GM12878 (cell line): ENCODE measurements around the gene BTG1. TPM values are rescaled to one million over a fixed set of nuclear protein-coding genes. Genes with fewer than 3 reads are reported as not detected.

Experiments used
- ATAC-seq: fragments of 200-7000 bp; cut with Tn5 transposase; 3 replicates; pipeline ENCODE4 v1.9.1; 2020; ENCODE audit warnings: mild to moderate bottlenecking, moderate library complexity
- BruUV-seq: library from RNA; stranded (reverse); fragments of 400-500 nt; replicated peaks from 2 replicates; lab custom pipeline; 2021; lab: Mats Ljungman, UMichigan
- CTCF ChIA-PET: fragments of 300-600 bp; sonication (Branson Sonifier 250); formaldehyde crosslinking; extraction: SDS; loops from one replicate; lab custom pipeline; 2021; ENCODE audit warnings: inconsistent platforms; lab: Yijun Ruan, JAX
- POLR2A ChIA-PET: fragments of 350-600 bp; formaldehyde crosslinking; extraction: SDS; loops from one replicate; lab custom pipeline; 2021; ENCODE audit warnings: inconsistent platforms; lab: Charles Lee
- RAD21 ChIA-PET: fragments of 300-600 bp; sonication (Branson Sonifier 250); formaldehyde crosslinking; loops from one replicate; lab custom pipeline; 2023; ENCODE audit warnings: antibody characterized with exemption; ENCODE audit not compliant: unreplicated experiment; lab: Charles Lee
- SMC1A ChIA-PET: fragments of 300-600 bp; sonication (Branson Sonifier 250); formaldehyde crosslinking; loops from one replicate; lab custom pipeline; 2023; ENCODE audit not compliant: unreplicated experiment, uncharacterized antibody; lab: Charles Lee
- DNase-seq: peaks from one replicate; pipeline ENCODE4 v3.0.0-alpha.2; 2011; ENCODE audit warnings: low read depth, low spot score
- FAIRE-seq: peaks from 3 replicates; lab custom pipeline; 2011; peaks lifted over from hg19 to GRCh38; lab: Jason Lieb, UNC
- H2AFZ ChIP-seq: 2 replicates; pipeline ENCODE4 v1.6.0; 2011; ENCODE audit warnings: low read depth, low read length, control low read depth; ENCODE audit not compliant: control insufficient read depth
- H3K27ac ChIP-seq: 2 replicates; pipeline ENCODE4 v1.5.1; 2011; ENCODE audit warnings: control low read depth; ENCODE audit not compliant: control insufficient read depth, insufficient read depth
- H3K27me3 ChIP-seq, 2 experiments: replicated peaks in 1 of 2; 2 replicates each; pipeline versions ENCODE4 v1.6.0 to v1.6.1; 2011; ENCODE audit warnings: low read length in 1 of 2; ENCODE audit not compliant: control insufficient read depth in 2 of 2, insufficient read depth in 2 of 2
- H3K36me3 ChIP-seq, 2 experiments: 2 replicates each; pipeline ENCODE4 v1.5.1; 2011; ENCODE audit warnings: low read length in 1 of 2; ENCODE audit not compliant: control insufficient read depth in 2 of 2, insufficient read depth in 2 of 2
- H3K4me1 ChIP-seq: 2 replicates; pipeline ENCODE4 v1.6.1; 2011; ENCODE audit warnings: mild to moderate bottlenecking, low read length, moderate library complexity, mixed read lengths; ENCODE audit not compliant: control insufficient read depth, insufficient read depth
- H3K4me2 ChIP-seq: 2 replicates; pipeline ENCODE4 v1.6.0; 2011; ENCODE audit warnings: control low read depth; ENCODE audit not compliant: control insufficient read depth, insufficient read depth
- H3K4me3 ChIP-seq: fragments of 200-600 bp; sonication (generic); 2 replicates; pipeline ENCODE4 v1.5.1; 2016
- H3K79me2 ChIP-seq: 2 replicates; pipeline ENCODE4 v1.6.0; 2011; ENCODE audit warnings: low read length; ENCODE audit not compliant: control insufficient read depth, insufficient read depth
- H3K9ac ChIP-seq: 2 replicates; pipeline ENCODE4 v1.8.0; 2011; ENCODE audit warnings: low read length, control low read depth, mixed read lengths; ENCODE audit not compliant: control insufficient read depth, insufficient read depth
- H3K9me3 ChIP-seq: replicated peaks from 3 replicates; pipeline ENCODE4 v1.5.1; 2011; ENCODE audit warnings: mild to moderate bottlenecking, low read length; ENCODE audit not compliant: control insufficient read depth, insufficient read depth
- H4K20me1 ChIP-seq: 2 replicates; pipeline ENCODE4 v1.6.0; 2011; ENCODE audit not compliant: control insufficient read depth, insufficient read depth
- ATF7 ChIP-seq: fragments of 450-650 bp; IDR thresholded peaks from 2 replicates; pipeline ENCODE4 v1.6.1; 2016; ENCODE audit warnings: low read depth, mild to moderate bottlenecking
- BMI1 ChIP-seq: fragments of 450-650 bp; IDR thresholded peaks from 2 replicates; pipeline ENCODE4 v1.6.1; 2016; ENCODE audit warnings: mild to moderate bottlenecking, moderate library complexity, borderline replicate concordance
- CUX1 ChIP-seq: IDR thresholded peaks from 2 replicates; pipeline ENCODE4 v1.6.1; 2012; ENCODE audit warnings: improper control_type of control experiment, low read depth, low read length; ENCODE audit not compliant: insufficient replicate concordance
- FOXM1 ChIP-seq: IDR thresholded peaks from 2 replicates; pipeline ENCODE4 v1.6.1; 2012; ENCODE audit warnings: low read depth, mild to moderate bottlenecking, inconsistent platforms, low read length, moderate library complexity
- IKZF2 ChIP-seq, 2 experiments: fragments of 450-650 bp; IDR thresholded peaks; 2 replicates each; pipeline ENCODE4 v1.6.1; 2017; ENCODE audit warnings: mild to moderate bottlenecking in 2 of 2, moderate library complexity in 2 of 2
- MLLT1 ChIP-seq: fragments of 450-650 bp; IDR thresholded peaks from 2 replicates; pipeline ENCODE4 v1.6.1; 2016; ENCODE audit warnings: mild to moderate bottlenecking
- MTA2 ChIP-seq: fragments of 450-650 bp; IDR thresholded peaks from 2 replicates; pipeline ENCODE4 v1.6.1; 2016; ENCODE audit warnings: low read depth, mild to moderate bottlenecking, moderate library complexity
- NFIC ChIP-seq: IDR thresholded peaks from 2 replicates; pipeline ENCODE4 v1.6.1; 2012; ENCODE audit warnings: low read depth, mild to moderate bottlenecking, inconsistent platforms, low read length, moderate library complexity
- NR2C2 ChIP-seq: IDR thresholded peaks from 2 replicates; pipeline ENCODE4 v1.6.1; 2011; ENCODE audit warnings: borderline replicate concordance, low read depth; ENCODE audit not compliant: control insufficient read depth, insufficient read length
- PAX8 ChIP-seq: fragments of 450-650 bp; IDR thresholded peaks from 2 replicates; pipeline ENCODE4 v1.6.1; 2017; ENCODE audit warnings: mild to moderate bottlenecking, moderate library complexity
- POLR2A ChIP-seq: IDR thresholded peaks from 2 replicates; pipeline ENCODE4 v1.6.1; 2011; ENCODE audit warnings: low read depth, mild to moderate bottlenecking, low read length
- SP1 ChIP-seq: IDR thresholded peaks from one replicate; pipeline ENCODE4 v1.6.1; 2011; ENCODE audit warnings: low read depth, low read length
- SUZ12 ChIP-seq: fragments of 200-600 bp; sonication (generic); IDR thresholded peaks from one replicate; pipeline ENCODE4 v1.6.1; 2018; ENCODE audit warnings: antibody characterized with exemption, mild to moderate bottlenecking; ENCODE audit not compliant: unreplicated experiment
- ZBTB11 ChIP-seq: fragments of 450-650 bp; formaldehyde crosslinking; IDR thresholded peaks from 2 replicates; pipeline ENCODE4 v1.5.0; 2022; ENCODE audit warnings: mild to moderate bottlenecking, missing genetic modification characterization
- WGBS: methylation state at CpG from one replicate; pipeline ENCODE4 v1.1.6; 2016; ENCODE audit warnings: low lambda C conversion rate; ENCODE audit not compliant: insufficient replicate concordance, insufficient coverage; ENCODE audit errors: missing lambda C conversion rate; 5-methylcytosine and 5-hydroxymethylcytosine counted together
- in situ Hi-C: fragments of 300-500 bp; cut with MboI; formaldehyde crosslinking; loops from 9 replicates; pipeline ENCODE4 v1.14.3; 2018; ENCODE audit warnings: mixed read lengths
- intact Hi-C: fragments of 100-400 bp; cut with micrococcal nuclease; formaldehyde crosslinking; loops from one replicate; pipeline ENCODE4 v1.14.2; 2022; ENCODE audit not compliant: unreplicated experiment
- polyA plus RNA-seq, 11 experiments: library from polyadenylated mRNA; depleted of rRNA in 4 of 11; unstranded in 6 of 11; stranded (reverse) in 5 of 11; fragments of >200 nt; fragmentation: Nextera tagmentation in 4 of 11; fragmentation: Illumina TruSeq in 1 of 11; extraction: Ambion mirVana in 4 of 11; extraction: Trizol in 1 of 11; gene quantifications; 1 replicate in 1 of 11; 2 replicates in 10 of 11; pipeline versions ENCODE4 v1.2.1 to v1.2.3, GENCODE V29; 2011 to 2016; ENCODE audit warnings: inconsistent platforms in 2 of 11, missing spikeins in 2 of 11, low read depth in 1 of 11
- total RNA-seq, 4 experiments: library from RNA; depleted of rRNA in 3 of 4; stranded (reverse); fragments of >200 nt in 3 of 4; fragmentation: Illumina TruSeq in 1 of 4; extraction: Trizol in 1 of 4; gene quantifications; 2 replicates each; pipeline versions ENCODE4 v1.2.1 to v1.2.3, GENCODE V29; 2013 to 2021

The BTG1 gene
- total and polyA plus RNA-seq, 10 of the 15 experiments (the other 5 are each of a cell fraction or from before 2014, with no cell fraction given): 23.7 to 194 (median 56.4) TPM

GRCh38 chr12:92139634-92140150, 6.0 kb downstream of the BTG1 start:
- no peak overlapping the region for H2AFZ ChIP-seq
- H3K4me2 ChIP-seq: peak overlapping the region; percentile 65
- ChIA-PET CTCF (no interaction called here), POLR2A (no interaction called here), SMC1A (interaction anchor here (1.1 kb wide), 1 partner anchor 90 kb away, joined by 3 read pairs; no protein-coding TSS in a partner anchor), RAD21 (no interaction called here)
- ATAC-seq (peak; percentile 8), DNase-seq (no peak), FAIRE-seq (no peak)
- peak overlapping the region; percentile 89 for H3K4me3 ChIP-seq
- BruUV-seq: no TSS peak
- H3K9ac ChIP-seq: peak overlapping the region; percentile 96
- H3K4me1 ChIP-seq: peaks cover 4% of the 10 kb centered on the region; the same call in 1 of the 2 replicates
- peaks cover 2% of the 10 kb centered on the region; the same call in 1 of the 2 replicates for H4K20me1 ChIP-seq
- intact Hi-C loops: loop anchor here (2.0 to 5.0 kb wide), 4 partner anchors 105 to 757 kb away; no protein-coding TSS in a partner anchor
- H3K79me2 ChIP-seq: peaks cover 100% of the 10 kb centered on the region
- H3K27ac ChIP-seq: peak overlapping the region; percentile 85
- H3K36me3 ChIP-seq: peaks cover 0 to 15% of the 10 kb centered on the region in 2 experiments; a peak in 2 of 4 replicates
- in situ Hi-C loops: loop anchor here (5.0 to 25.0 kb wide), 3 partner anchors 327 to 745 kb away; no protein-coding TSS in a partner anchor
- H3K27me3 ChIP-seq: no peaks in the 10 kb centered on the region
- 5% methylated on average over 2 of the region's 2 CpGs for WGBS
- H3K9me3 ChIP-seq: no peaks in the 10 kb centered on the region; the same call in 2 of the 3 replicates
- TF ChIP-seq BMI1 (no peak), PAX8 (0 out of 2 replicates have a peak, but pooled peaks have one; percentile 27), IKZF2 (IDR thresholded peaks at IDR 0.05) (peak; percentile 64 to 71; a peak in 3 of 4 replicates), MLLT1 (peak; percentile 88), FOXM1 (no peak), NR2C2 (no peak), NFIC (peak; percentile 50; the same call in 1 of the 2 replicates), MTA2 (peak; percentile 28; the same call in 1 of the 2 replicates), SP1 (no peak), POLR2A (peak; percentile 37; the same call in 1 of the 2 replicates), ATF7 (0 out of 2 replicates have a peak, but pooled peaks have one; percentile 15), SUZ12 (no peak), ZBTB11 (CRISPR knock-in tag) (no peak), CUX1 (peak; percentile 62)
